NAMALWA (cell line): ENCODE measurements around the gene IFT122.
"Not testable (repeated sequence)": the region's sequence is repeated elsewhere in the genome, so short reads cannot be mapped to it uniquely, and the experiment has no call there.

ENCODE experiments used
- DNase-seq: peaks from one replicate; pipeline ENCODE4 v3.0.0-alpha.2; 2015; ENCODE audit warnings: low spot score

The IFT122 gene

GRCh38 chr3:129498603-129499488 lies 58.8 kb downstream of the IFT122 start:
- not testable (repeated sequence) for DNase-seq

- not testable (repeated sequence) for DNase-seq
These were observed 59.7 kb downstream of the IFT122 start for GRCh38 chr3:129499604-129500333.

- DNase-seq: no peak
These were observed 60.3 kb downstream of the IFT122 start for GRCh38 chr3:129500334-129500658.

GRCh38 chr3:129501630-129502029 lies 61.6 kb downstream of the IFT122 start:
- no peak for DNase-seq

GRCh38 chr3:129502641-129503408 lies 62.8 kb downstream of the IFT122 start:
- no peak for DNase-seq

- DNase-seq: no peak
These were observed 63.7 kb downstream of the IFT122 start for GRCh38 chr3:129503471-129504291.

GRCh38 chr3:129504471-129505100 lies 64.6 kb downstream of the IFT122 start:
- no peak for DNase-seq

GRCh38 chr3:129505341-129505740 lies 65.3 kb downstream of the IFT122 start:
- DNase-seq: no peak

GRCh38 chr3:129506231-129506742 lies 66.3 kb downstream of the IFT122 start:
- no peak for DNase-seq

GRCh38 chr3:129507181-129507831 lies 67.3 kb downstream of the IFT122 start:
- no peak for DNase-seq

- DNase-seq: no peak
These were observed 72.6 kb downstream of the IFT122 start for GRCh38 chr3:129512595-129512994.

- no peak for DNase-seq
These were observed 73.7 kb downstream of the IFT122 start for GRCh38 chr3:129513705-129514104.

- DNase-seq: no peak
These were observed 74.1 kb downstream of the IFT122 start for GRCh38 chr3:129514110-129514509.

- no peak for DNase-seq
These were observed 74.5 kb downstream of the IFT122 start for GRCh38 chr3:129514563-129514962.

GRCh38 chr3:129515108-129515820 lies 75.2 kb downstream of the IFT122 start:
- not testable (repeated sequence) for DNase-seq

- not testable (repeated sequence) for DNase-seq
These were observed 75.9 kb downstream of the IFT122 start for GRCh38 chr3:129515821-129516432.

- no peak for DNase-seq
These were observed 77.5 kb downstream of the IFT122 start for GRCh38 chr3:129517516-129517915.

- no peak for DNase-seq
These were observed 78.1 kb downstream of the IFT122 start for GRCh38 chr3:129518038-129518561.

- DNase-seq: no peak
These were observed 78.6 kb downstream of the IFT122 start for GRCh38 chr3:129518581-129518980.
